HL-60 (cell line): Measurements from ENCODE around the gene EVA1A.

Experiments
- TF ChIP-seq, protein P1 (sequence below): IDR thresholded peaks from 2 replicates; pipeline ENCODE4 v1.6.1; 2012; ENCODE audit warnings: low read depth; ENCODE audit not compliant: insufficient replicate concordance
- TF ChIP-seq, protein P2 (sequence below): IDR thresholded peaks from one replicate; pipeline ENCODE4 v1.5.1; 2011; ENCODE audit warnings: low read length, control low read depth, inconsistent platforms; ENCODE audit not compliant: insufficient read depth

DNA sequence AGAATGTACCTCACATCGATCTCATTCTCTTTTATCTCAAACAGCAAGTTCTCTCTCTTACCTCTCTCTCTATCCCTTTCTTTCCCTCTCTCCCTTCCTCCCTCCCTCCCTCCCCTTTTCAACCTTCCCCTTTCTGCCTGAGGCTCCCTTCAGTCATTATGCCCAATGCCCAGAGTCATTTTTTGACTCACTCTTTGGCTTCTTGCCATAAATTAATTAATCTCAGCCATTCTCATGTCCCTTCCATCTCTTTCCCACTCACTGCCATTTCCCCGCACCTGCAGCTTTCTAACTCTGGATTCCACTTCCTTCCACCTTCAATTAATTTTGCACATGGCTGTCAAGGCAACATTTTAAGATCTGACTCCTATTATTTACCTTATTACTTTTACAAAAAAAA lies 60.1 kb downstream of the EVA1A start:
- TF ChIP-seq, protein P1, sequence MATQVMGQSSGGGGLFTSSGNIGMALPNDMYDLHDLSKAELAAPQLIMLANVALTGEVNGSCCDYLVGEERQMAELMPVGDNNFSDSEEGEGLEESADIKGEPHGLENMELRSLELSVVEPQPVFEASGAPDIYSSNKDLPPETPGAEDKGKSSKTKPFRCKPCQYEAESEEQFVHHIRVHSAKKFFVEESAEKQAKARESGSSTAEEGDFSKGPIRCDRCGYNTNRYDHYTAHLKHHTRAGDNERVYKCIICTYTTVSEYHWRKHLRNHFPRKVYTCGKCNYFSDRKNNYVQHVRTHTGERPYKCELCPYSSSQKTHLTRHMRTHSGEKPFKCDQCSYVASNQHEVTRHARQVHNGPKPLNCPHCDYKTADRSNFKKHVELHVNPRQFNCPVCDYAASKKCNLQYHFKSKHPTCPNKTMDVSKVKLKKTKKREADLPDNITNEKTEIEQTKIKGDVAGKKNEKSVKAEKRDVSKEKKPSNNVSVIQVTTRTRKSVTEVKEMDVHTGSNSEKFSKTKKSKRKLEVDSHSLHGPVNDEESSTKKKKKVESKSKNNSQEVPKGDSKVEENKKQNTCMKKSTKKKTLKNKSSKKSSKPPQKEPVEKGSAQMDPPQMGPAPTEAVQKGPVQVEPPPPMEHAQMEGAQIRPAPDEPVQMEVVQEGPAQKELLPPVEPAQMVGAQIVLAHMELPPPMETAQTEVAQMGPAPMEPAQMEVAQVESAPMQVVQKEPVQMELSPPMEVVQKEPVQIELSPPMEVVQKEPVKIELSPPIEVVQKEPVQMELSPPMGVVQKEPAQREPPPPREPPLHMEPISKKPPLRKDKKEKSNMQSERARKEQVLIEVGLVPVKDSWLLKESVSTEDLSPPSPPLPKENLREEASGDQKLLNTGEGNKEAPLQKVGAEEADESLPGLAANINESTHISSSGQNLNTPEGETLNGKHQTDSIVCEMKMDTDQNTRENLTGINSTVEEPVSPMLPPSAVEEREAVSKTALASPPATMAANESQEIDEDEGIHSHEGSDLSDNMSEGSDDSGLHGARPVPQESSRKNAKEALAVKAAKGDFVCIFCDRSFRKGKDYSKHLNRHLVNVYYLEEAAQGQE = no peak
- TF ChIP-seq, protein P2, sequence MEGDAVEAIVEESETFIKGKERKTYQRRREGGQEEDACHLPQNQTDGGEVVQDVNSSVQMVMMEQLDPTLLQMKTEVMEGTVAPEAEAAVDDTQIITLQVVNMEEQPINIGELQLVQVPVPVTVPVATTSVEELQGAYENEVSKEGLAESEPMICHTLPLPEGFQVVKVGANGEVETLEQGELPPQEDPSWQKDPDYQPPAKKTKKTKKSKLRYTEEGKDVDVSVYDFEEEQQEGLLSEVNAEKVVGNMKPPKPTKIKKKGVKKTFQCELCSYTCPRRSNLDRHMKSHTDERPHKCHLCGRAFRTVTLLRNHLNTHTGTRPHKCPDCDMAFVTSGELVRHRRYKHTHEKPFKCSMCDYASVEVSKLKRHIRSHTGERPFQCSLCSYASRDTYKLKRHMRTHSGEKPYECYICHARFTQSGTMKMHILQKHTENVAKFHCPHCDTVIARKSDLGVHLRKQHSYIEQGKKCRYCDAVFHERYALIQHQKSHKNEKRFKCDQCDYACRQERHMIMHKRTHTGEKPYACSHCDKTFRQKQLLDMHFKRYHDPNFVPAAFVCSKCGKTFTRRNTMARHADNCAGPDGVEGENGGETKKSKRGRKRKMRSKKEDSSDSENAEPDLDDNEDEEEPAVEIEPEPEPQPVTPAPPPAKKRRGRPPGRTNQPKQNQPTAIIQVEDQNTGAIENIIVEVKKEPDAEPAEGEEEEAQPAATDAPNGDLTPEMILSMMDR = no peak
